ENCODE results near the gene ZIC4.

The ZIC4 gene

DNA sequence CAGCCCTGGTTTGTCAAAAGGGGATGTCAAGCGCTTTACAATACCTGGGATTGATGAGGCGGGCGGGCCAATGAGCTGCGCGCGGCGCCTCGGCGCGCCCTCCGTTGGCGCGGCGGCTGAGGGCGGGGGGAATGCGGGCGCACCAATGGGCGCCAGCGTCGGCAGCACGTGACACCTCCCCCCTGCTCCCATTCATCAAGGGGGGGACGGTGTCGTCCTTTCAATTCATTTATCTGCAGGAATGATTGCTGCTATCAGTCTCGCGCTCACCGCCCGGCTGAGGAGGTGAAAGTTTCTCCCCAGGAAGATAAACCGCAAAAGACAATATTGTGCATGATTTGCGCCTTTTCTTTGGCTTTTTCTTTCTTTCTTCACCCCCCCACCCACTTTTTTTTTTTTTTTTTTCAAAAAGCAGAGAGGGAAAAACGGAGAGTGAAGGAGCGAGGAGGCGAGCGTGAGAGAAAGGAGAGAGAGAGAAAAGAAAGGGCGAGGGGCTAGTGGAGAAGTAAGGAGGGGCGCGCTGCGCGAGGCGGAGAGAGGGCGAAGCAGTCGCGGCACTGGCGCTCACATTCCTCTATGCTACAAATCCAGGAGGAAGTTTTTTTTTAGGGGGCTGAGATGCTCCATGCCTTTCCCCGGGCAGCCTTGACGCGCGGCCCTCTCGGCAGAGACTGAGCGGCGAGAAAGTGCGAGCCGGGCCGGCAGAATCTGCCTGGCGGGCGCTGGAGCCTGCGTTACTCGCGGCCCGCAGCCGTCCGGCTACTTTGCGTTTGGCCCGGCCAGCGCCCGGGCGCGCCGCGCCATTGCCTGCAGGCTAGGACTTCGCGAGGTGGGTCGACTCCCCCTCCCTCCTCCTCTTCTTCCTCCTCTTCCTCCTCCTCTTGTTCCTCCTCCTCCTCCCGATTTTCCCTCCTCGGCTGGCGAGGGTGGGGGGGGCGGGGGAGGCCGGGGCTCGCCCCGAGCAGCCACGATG is 3.1 kb upstream of the ZIC4 start, which contains the start of gene ZIC1:
TSS of gene ZIC1 (plus strand) at position 223 of the 973 bp plus-strand sequence. CDS start at position 971, 748 bp downstream.
- DNase-seq (ENCODE audit: low read depth) = peak; percentile 98
- H3K4me3 ChIP-seq (ENCODE audit: low read depth, low read length) = peak within 1 kb of the TSS; percentile 90
- TF ChIP-seq, protein P1, sequence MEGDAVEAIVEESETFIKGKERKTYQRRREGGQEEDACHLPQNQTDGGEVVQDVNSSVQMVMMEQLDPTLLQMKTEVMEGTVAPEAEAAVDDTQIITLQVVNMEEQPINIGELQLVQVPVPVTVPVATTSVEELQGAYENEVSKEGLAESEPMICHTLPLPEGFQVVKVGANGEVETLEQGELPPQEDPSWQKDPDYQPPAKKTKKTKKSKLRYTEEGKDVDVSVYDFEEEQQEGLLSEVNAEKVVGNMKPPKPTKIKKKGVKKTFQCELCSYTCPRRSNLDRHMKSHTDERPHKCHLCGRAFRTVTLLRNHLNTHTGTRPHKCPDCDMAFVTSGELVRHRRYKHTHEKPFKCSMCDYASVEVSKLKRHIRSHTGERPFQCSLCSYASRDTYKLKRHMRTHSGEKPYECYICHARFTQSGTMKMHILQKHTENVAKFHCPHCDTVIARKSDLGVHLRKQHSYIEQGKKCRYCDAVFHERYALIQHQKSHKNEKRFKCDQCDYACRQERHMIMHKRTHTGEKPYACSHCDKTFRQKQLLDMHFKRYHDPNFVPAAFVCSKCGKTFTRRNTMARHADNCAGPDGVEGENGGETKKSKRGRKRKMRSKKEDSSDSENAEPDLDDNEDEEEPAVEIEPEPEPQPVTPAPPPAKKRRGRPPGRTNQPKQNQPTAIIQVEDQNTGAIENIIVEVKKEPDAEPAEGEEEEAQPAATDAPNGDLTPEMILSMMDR (conservative IDR thresholded peaks at IDR 0.05; ENCODE audit: low read depth, low read length) = no peak

DNA sequence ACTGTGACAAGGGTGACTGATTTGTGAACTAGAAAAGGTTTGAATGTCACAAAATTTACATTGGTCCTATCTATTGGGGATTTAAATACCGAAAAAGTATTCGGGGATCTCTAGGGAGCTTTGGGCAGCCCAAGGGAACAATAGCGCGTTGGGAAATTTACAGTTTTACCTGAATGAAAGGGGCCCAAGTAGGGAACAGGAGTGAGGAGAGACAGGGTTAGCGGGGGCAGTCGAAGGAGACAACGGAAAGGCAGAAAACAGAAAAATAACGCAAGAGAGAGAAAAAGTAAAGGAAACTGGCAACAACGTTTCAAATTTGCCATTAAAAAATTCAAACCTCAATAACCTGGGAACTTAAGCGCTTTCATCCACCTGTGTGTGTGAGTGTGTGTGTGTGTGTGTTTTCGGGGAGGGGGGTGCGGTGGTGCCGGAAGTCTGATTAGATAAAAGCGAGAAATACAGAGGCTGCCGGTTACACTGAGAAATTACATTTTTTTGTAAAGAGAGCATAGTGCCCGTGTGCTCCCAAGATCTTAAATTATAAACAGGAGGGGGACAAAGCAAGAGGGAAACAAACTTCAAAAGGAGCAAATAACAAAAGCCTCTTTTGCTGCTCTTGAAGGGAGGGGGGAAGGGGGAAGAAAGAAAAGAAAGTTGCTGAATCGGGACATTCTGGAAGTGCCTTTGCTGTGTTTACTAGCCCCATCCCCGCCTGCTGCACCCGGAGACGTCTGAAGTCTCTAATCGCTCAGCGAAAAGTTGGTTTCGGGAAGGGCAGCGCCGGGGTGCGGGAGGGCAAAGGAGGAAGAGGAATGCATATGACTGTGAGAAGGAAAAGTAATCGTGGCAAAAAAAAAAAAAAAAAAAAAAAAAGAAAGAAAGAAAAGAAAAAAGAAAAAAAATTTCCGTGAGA is 2.1 kb upstream of the ZIC4 start:
- DNase-seq (ENCODE audit: low read depth) = peak; percentile 84
- peak overlapping the region; percentile 90 for H3K4me3 ChIP-seq (ENCODE audit: low read depth, low read length)
- TF ChIP-seq, protein P1 (conservative IDR thresholded peaks at IDR 0.05; ENCODE audit: low read depth, low read length) = no peak

DNA sequence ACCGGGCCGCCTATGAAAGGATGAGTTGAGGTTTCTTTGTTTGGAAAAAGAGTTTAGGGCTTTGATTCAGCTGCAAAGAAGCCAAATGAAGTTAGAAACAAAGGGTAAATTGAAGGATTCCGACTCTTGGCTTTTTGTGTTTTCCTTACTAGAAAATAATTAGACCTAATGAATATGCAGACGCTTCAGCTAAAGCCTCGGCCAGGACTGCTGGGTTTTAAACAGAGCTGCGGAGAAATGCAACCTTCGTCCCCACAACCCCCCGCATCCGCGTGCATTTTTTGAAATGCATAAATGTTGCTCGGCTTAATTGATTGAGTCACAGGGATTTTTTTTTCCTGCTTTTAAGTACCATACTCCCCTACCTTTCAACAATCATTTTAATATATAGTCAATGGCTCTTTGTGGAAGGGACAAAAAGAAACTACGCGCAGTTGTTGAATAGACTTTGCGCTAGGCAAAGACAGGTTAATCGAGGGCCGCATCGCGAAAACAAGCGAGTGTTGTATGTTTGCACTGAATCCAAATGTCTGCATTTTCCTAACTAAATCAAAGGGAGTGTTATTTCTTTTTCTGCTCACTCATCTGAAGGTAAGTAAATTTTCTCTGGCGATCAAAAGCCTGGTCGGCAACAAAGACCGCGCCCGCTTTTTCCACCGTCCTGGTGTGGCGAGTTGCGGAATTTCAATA is 1.3 kb upstream of the ZIC4 start:
- H3K4me3 ChIP-seq (ENCODE audit: low read depth, low read length) = peak overlapping the region; percentile 90
- peak; percentile 52 for DNase-seq (ENCODE audit: low read depth)
- TF ChIP-seq, protein P1 (conservative IDR thresholded peaks at IDR 0.05; ENCODE audit: low read depth, low read length) = no peak

DNA sequence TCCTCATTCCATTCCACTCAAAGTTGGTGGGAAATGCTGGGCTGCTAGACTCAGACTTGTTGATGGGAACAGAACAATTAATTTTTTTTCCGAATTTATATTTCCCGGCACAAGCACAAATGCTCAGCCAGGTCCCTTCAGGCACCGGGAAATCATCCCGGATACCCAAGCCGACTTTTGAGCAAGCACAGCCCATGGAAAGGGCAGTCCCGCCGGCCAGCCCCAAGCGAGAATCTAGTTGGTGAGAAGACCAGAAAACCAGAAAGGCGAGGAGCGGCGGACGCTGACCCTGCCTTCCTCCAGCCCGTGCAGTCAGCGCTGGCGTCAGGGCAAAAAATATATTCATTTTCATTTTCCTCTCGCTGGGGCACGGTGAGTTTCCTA is 763 bp upstream of the ZIC4 start:
- TF ChIP-seq, protein P1 (conservative IDR thresholded peaks at IDR 0.05; ENCODE audit: low read depth, low read length) = no peak
- peak overlapping the region; percentile 90 for H3K4me3 ChIP-seq (ENCODE audit: low read depth, low read length)
- DNase-seq (ENCODE audit: low read depth) = peak; percentile 76

DNA sequence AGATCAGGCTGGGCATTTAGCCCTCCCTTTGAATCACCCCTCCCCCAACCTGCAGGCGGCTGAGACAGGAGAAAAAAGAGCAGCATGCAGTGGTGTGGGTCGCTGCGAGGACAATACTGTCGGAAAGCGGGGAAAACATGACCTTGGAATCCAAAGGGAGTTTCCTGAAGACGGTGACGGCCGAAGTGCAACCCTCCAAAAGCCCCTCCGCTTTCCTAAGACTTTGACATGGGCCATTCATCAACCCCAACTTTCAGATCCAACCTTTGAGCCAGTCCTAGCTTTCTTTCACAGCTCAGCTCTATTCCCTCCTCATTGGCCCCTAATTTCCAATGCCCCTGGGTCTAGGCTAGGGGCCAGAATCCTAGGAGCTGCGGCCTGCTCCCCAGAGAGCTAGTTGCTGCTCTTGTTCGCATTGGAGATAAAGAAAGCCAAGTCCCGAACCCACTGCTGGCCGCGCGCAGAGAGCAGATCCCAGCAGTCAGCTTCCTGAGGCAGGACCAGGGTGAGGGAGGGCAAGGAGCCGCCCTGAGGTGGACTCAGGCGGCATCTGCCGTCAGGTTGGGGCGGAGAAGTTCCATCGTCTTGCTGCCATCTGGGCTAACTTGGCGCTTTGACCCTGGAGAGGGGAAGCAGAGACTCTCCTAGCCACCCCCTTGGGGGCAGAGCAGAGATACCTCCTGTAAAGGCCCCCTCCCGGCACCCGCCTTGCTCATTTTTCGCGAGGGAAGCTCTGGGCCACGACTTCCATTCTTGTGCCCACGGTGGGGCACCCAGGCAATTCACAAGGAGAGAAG is 914 bp downstream of the ZIC4 start:
- peak overlapping the region; percentile 90 for H3K4me3 ChIP-seq (ENCODE audit: low read depth, low read length)
- DNase-seq (ENCODE audit: low read depth) = peak; percentile 51
- TF ChIP-seq, protein P1 (conservative IDR thresholded peaks at IDR 0.05; ENCODE audit: low read depth, low read length) = no peak

DNA sequence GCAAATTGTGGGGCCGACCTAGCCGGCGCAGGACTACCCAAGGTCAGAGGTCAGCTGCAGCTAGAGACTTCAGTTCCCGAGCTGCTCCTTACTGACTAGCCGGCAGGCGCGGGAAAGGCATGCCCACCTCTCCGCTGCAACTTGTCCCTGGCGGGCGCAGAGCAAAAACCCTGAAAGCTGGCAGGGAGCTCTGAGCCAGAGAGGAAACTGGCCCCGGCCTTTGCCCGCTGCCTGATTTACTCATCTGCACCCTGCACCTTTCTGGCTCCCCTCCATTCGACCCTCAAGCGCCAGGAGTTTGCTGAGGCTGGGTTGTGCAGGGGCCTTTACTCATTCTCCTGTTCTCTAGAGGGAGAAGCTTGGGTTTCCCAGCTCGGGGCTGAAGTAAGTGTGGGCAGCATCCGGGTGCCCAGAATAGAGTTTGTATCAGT is 1.5 kb downstream of the ZIC4 start:
- H3K4me3 ChIP-seq (ENCODE audit: low read depth, low read length) = peak overlapping the region; percentile 14
- DNase-seq (ENCODE audit: low read depth) = no peak
- TF ChIP-seq, protein P1 (conservative IDR thresholded peaks at IDR 0.05; ENCODE audit: low read depth, low read length) = no peak

Data from choroid plexus epithelial cell (primary cell).